Activated CD8-positive, alpha-beta memory T cell treated with anti-CD3 and anti-CD28 coated beads for 36 hours (primary cell): ENCODE measurements around the gene DPH6. TPM values are rescaled to one million over a fixed set of nuclear protein-coding genes. Genes with fewer than 3 reads are reported as not detected.
"Not testable (repeated sequence)": the region's sequence is repeated elsewhere in the genome, so short reads cannot be mapped to it uniquely, and the experiment has no call there.

Experiments used
- CTCF ChIA-PET: fragments of 350-600 bp; sonication (Branson Sonifier 250); formaldehyde crosslinking; loops from one replicate; lab custom pipeline; 2021; ENCODE audit warnings: antibody characterized with exemption; lab: Charles Lee
- POLR2A ChIA-PET: fragments of 350-600 bp; sonication (Branson Sonifier 250); formaldehyde crosslinking; loops from one replicate; lab custom pipeline; 2021; ENCODE audit warnings: antibody characterized with exemption; lab: Charles Lee
- total RNA-seq, 2 experiments: library from RNA; stranded (reverse); gene quantifications; one replicate each; pipeline ENCODE4 v1.2.3, GENCODE V29; 2021

DPH6 gene
- total RNA-seq, 2 experiments from 2014 or later = 8.7 to 10.4 TPM

DNA sequence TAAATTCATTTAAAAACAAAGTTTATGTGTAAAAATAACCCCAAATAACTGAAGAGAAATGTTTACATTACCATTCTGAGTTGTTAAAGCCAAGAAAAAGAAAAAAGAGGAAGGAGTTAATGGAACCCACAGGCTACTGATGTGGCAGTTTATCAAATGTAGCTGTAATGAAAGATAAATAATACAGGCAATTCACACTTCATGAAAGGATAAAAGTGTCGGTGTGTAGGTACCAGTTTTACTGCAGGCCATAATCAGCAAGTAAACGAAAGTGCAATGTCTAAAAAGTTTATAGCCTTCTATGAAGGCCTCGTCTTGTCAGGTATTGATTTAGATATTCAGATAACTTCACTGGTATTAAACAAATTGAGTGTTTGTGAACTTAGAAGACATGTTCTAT lies 164.6 kb downstream of the DPH6 start:
- POLR2A ChIA-PET = no interaction called here
- CTCF ChIA-PET = no interaction called here

GRCh38 chr15:35379972-35380371 lies 166.0 kb downstream of the DPH6 start:
- CTCF ChIA-PET = no interaction called here

GRCh38 chr15:35378454-35378853 lies 167.5 kb downstream of the DPH6 start:
- CTCF ChIA-PET, POLR2A ChIA-PET: not testable (repeated sequence)

More at GRCh38 chr15:35379972-35380371, 166.0 kb downstream of the DPH6 start:
- POLR2A ChIA-PET = no interaction called here

GRCh38 chr15:35376707-35377106 lies 169.3 kb downstream of the DPH6 start:
- CTCF ChIA-PET = no interaction called here
- POLR2A ChIA-PET = no interaction called here

DNA sequence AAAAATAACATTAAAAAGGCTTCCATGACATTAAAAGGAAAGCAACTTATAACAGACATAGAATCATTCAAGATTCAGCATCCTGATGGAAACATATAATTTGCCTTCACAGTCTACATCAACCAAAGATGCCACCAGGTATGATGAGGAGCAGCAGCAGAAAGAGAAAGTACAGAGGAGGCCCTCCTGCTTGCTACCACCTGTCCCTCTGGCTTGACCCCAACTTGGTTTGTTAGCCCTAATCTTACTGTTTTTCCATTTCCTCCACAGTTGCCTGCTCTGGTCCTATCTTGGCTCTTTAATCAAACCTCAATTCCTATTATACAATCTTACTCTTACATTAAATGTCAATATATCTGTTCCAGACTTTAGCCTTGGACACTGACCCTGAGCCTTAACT lies 171.3 kb downstream of the DPH6 start:
- ChIA-PET CTCF (no interaction called here), POLR2A (no interaction called here)

DNA sequence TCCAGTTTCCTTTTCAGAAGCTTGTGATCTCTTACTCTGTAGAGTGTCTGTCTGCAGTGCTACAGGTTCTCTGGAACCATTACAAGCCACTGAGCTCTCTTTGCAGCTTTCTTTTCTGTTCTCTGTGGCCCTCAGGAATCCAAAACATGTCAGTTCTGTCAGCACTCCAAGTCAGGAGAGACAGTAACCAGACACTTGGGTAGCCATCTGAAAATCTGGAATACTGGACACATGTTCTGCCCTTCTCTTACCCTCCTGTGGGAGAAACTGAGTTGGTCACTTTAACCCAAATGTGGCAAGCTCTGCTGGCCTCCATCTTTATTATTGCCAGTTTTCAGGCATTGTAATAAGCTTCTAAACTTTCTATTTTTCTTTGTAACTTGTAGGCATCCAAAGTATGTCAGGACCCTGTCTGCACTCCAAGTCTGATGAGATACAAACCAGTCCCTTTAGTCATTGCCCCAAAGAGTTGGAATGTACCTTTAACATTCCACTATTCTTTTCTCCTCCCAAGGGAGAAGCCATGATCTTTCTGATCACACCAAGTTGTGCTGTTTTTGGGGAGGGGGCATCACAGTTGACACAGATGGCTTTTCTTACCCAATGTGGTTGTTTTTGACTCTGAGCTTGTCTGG lies 183.7 kb downstream of the DPH6 start:
- ChIA-PET POLR2A (no interaction called here), CTCF (no interaction called here)

GRCh38 chr15:35358824-35359223 lies 187.1 kb downstream of the DPH6 start:
- ChIA-PET CTCF (no interaction called here), POLR2A (interaction anchor here (0.7 kb wide), 1 partner anchor 11 kb away, joined by 3 read pairs; no protein-coding TSS in a partner anchor)

- ChIA-PET POLR2A (no interaction called here), CTCF (no interaction called here)
These were observed 194.9 kb downstream of the DPH6 start for GRCh38 chr15:35351059-35351458.

- POLR2A ChIA-PET = no interaction called here
- CTCF ChIA-PET = no interaction called here
These were observed 196.0 kb downstream of the DPH6 start for GRCh38 chr15:35349916-35350315.

GRCh38 chr15:35330916-35331315 lies 215.0 kb downstream of the DPH6 start:
- ChIA-PET CTCF (no interaction called here), POLR2A (no interaction called here)

DNA sequence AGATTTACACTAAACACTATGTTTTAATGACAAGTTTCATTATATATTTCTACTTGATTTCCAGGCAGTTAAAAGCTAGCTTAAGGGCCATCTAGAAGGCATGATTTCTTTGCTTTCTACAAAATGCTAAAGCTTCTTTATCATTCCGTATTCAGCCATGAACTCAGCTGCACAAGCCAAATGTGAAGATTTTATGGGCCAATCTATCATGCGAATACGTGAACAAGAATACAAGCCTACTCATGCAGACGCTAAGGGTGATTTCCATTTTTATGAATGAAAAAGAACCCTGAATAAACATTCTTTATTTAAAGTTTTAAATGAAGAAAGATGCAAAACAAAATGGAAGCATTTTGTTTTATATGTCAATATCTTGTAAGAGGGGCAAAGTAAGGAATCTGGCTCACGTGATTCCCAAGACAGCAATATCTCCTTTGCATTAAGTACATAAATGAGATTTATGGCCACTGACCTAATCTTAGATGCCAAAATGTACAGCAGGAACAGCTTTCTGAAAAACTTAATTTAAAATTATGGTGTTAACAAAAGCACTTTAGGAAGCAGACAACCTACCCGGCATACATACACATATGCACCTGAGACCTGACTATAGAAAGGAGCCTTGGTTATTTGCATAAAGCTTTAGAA lies 215.8 kb downstream of the DPH6 start:
- CTCF ChIA-PET = no interaction called here
- POLR2A ChIA-PET = no interaction called here

DNA sequence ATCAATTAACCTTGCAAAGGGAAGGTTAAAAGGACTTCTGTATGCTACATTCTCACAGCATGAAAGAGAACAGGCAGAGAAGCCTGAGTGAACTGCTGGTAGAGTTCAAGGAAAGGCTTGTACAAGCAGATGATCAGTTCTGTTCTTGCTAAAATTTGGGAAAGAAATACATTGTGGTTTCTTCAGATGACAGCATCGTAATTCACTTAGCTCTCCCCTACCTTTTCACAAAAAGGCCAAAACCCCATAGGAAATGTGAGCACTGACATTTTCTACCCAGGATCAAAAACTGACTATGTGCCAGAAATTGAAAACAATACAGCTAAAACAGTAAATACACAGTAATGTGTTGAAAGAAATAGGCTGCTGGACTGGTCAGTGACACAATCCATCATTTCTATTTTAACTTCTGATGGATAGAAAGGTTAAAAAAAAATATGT lies 216.4 kb downstream of the DPH6 start:
- ChIA-PET CTCF (no interaction called here), POLR2A (no interaction called here)

- CTCF ChIA-PET, POLR2A ChIA-PET: not testable (repeated sequence)
These were observed 217.1 kb downstream of the DPH6 start for GRCh38 chr15:35328836-35329235.

- CTCF ChIA-PET = no interaction called here
- POLR2A ChIA-PET = no interaction called here
These were observed 218.2 kb downstream of the DPH6 start for GRCh38 chr15:35327789-35328188.

DNA sequence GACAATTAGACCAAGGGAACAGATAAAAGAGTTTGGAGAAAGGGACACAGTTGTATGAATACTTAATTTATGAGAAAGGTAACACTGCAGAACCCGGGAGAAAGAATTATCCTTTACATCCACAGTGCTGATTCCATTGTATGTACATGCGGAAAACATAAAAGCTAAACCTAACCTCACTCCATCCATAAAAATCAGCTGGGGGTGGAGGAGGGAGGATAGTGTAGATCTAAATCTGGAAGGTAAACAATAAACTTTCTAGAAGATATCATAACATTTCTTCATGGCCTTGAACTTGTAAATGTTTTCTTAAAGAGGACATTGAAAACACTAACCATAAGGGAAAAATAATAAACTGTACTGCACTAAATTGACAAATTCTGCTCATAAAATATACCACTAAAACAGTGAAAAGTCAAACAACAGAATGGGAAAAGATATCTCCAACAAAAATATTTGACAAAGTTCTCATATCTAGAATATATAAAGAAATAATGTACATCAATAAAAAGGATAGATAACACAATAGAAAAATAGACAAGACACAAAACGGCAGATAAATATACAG lies 220.5 kb downstream of the DPH6 start:
- POLR2A ChIA-PET = no interaction called here
- CTCF ChIA-PET = no interaction called here

DNA sequence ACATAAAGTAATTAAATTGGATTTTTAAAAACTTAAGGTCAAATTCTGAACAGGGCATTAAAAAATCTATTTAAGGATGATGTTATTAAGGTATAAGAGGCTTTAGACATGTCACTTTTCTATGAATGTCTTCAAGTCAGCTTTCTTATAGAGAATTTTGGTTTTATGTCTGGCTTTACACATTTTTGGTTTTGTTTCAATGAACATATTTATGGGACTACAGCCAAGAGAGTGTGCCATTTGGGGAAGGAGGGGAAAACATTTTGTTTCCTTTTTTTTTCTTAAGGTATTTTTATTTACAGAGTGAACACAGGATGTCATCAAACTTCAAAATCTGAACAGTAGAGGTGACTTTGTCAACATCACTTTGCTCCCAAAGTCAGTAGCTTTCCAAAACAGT lies 222.8 kb downstream of the DPH6 start:
- ChIA-PET POLR2A (no interaction called here), CTCF (interaction anchor here (0.6 kb wide), 1 partner anchor 402 kb away, joined by 4 read pairs; no protein-coding TSS in a partner anchor)

DNA sequence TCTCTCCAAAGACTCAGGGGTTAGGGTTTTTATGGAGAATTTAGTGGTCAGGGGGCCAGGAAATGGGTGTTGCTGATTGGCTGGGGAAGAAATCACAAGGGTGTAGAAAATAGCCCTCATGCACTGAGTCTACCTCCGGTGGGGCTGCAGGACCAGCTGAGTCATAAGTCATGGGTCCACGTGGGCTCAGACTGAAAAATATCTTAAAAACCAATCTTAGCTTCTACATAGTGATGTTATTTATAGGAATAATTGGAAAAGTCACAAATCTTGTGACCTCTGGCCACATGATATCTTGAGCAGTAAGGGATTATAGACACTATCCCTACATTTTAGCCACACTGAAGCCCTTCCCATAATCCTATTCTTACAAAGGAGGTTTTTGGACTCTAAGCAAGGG lies 224.0 kb downstream of the DPH6 start:
- CTCF ChIA-PET = no interaction called here
- POLR2A ChIA-PET = no interaction called here

GRCh38 chr15:35320911-35321310 lies 225.1 kb downstream of the DPH6 start:
- CTCF ChIA-PET = no interaction called here
- POLR2A ChIA-PET = no interaction called here
